ENCODE results near the gene NUP133. TPM values are rescaled to one million over a fixed set of nuclear protein-coding genes. Genes with fewer than 3 reads are reported as not detected.

NUP133 gene
- total and polyA plus RNA-seq, 4 donors, result 12.9 to 57.6 (median 25.3) TPM

DNA sequence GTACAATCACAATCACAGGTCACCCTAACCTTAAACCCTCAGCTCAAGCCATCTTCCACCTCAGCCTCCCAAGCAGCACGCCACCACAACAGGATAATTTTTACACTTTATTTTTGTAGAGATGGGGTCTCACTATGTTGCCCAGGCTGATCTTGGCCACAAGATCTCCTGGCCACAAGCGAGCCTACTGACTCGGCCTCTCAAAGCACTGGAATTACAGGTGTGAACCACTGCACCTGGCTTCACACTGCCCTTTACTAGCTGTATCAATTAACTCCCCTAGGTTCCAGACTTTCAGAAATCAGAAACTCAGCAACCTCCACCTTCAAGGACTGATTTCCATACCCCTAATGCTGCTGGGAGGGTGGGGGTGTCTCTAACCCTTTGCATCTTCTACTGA is 37.0 kb downstream of the NUP133 start:
- DNase-seq (no peak), ATAC-seq (ENCODE audit: insufficient read depth, low FRiP score) (no peak)
- H3K9me3 ChIP-seq (ENCODE audit: control insufficient read depth in 4 of 4, insufficient read depth in 3 of 4, low read length in 3 of 4), result no peaks in the 10 kb centered on the region
- TF ChIP-seq, protein P1, sequence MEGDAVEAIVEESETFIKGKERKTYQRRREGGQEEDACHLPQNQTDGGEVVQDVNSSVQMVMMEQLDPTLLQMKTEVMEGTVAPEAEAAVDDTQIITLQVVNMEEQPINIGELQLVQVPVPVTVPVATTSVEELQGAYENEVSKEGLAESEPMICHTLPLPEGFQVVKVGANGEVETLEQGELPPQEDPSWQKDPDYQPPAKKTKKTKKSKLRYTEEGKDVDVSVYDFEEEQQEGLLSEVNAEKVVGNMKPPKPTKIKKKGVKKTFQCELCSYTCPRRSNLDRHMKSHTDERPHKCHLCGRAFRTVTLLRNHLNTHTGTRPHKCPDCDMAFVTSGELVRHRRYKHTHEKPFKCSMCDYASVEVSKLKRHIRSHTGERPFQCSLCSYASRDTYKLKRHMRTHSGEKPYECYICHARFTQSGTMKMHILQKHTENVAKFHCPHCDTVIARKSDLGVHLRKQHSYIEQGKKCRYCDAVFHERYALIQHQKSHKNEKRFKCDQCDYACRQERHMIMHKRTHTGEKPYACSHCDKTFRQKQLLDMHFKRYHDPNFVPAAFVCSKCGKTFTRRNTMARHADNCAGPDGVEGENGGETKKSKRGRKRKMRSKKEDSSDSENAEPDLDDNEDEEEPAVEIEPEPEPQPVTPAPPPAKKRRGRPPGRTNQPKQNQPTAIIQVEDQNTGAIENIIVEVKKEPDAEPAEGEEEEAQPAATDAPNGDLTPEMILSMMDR (IDR thresholded peaks at IDR 0.05; ENCODE audit: control extremely low read depth, extremely low read depth), result no peak
- H3K27ac ChIP-seq (ENCODE audit: low read depth in 1 of 2, low read length in 1 of 2), result no peak overlapping the region
- peaks cover 20 to 41% (median 27%) of the 10 kb centered on the region in 4 donors for H3K36me3 ChIP-seq (ENCODE audit: control insufficient read depth in 4 of 4, insufficient read depth in 4 of 4, low read length in 4 of 4)
- no peaks in the 10 kb centered on the region for H3K4me1 ChIP-seq (ENCODE audit: control insufficient read depth in 5 of 5, insufficient read depth in 5 of 5, low read length in 5 of 5)
- no peak overlapping the region for H3K9ac ChIP-seq (ENCODE audit: insufficient read depth in 1 of 2, low read length in 2 of 2)
- H3K27me3 ChIP-seq (ENCODE audit: control insufficient read depth in 3 of 3, insufficient read depth in 3 of 3, low read length in 2 of 3), result no peaks in the 10 kb centered on the region
- WGBS, 2 donors, result 96 to 99% methylated on average over 3 of the region's 3 CpGs
- H3K4me3 ChIP-seq, result no peak overlapping the region

DNA sequence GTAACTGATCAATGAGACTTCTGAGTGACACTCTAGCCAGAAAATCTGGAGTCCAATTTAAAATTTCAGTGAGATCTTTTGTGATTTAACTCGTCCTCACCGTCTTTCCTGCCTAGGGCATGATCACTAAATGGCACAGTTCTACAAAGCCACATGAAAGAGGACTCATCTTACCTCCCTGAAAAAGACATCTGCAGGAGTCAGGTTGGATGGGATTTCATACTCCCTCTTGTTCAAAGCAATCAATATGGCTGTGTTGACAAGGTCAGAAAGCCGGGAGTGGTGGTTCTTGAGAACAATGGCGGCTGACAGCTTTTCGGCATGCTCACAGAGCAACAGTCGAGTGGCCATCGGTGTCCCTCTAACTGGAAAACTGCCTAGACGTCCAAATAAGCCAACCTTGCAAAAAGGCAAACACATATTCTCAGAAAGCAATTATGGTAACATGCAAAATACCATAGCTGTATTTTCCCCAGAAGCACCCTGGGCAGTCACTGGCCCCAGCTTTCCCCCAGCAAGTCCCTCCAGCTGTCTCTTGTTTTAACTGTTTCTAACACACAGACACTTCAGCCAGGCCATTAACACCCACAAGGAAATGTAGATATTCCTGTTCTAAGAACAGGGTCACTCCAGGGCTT is 37.6 kb downstream of the NUP133 start:
- DNase-seq (no peak), ATAC-seq (ENCODE audit: insufficient read depth, low FRiP score) (no peak)
- H3K4me1 ChIP-seq (ENCODE audit: control insufficient read depth in 5 of 5, insufficient read depth in 5 of 5, low read length in 5 of 5), result no peaks in the 10 kb centered on the region
- H3K27me3 ChIP-seq (ENCODE audit: control insufficient read depth in 3 of 3, insufficient read depth in 3 of 3, low read length in 2 of 3), result no peaks in the 10 kb centered on the region
- WGBS, 2 donors, result 90 to 94% methylated on average over 8 of the region's 8 CpGs
- TF ChIP-seq, protein P1 (IDR thresholded peaks at IDR 0.05; ENCODE audit: control extremely low read depth, extremely low read depth), result no peak
- H3K9ac ChIP-seq (ENCODE audit: insufficient read depth in 1 of 2, low read length in 2 of 2), result no peak overlapping the region
- H3K36me3 ChIP-seq (ENCODE audit: control insufficient read depth in 4 of 4, insufficient read depth in 4 of 4, low read length in 4 of 4), result peaks cover 20 to 41% (median 25%) of the 10 kb centered on the region in 4 donors
- H3K4me3 ChIP-seq, result no peak overlapping the region
- no peak overlapping the region for H3K27ac ChIP-seq (ENCODE audit: low read depth in 1 of 2, low read length in 1 of 2)
- H3K9me3 ChIP-seq (ENCODE audit: control insufficient read depth in 4 of 4, insufficient read depth in 3 of 4, low read length in 3 of 4), result no peaks in the 10 kb centered on the region

DNA sequence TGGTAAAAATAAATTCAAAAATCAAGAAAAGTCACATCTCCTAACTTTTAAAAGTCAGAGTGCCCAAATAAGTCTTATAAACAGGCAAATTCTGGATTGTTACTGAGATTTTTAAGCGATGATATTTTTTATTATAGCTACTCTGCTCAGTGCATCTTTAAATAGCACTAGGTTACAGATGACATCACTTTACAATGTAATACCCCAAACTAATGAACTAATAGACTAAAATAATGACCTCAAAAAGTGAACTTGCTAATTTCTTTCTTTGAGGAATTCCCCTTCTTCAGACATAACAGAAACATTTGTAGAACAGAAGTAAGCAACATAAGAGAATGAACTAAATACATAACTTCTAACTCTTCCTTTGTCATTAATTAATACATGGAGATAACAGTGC is 41.3 kb downstream of the NUP133 start:
- ATAC-seq (ENCODE audit: insufficient read depth, low FRiP score), result no peak
- TF ChIP-seq, protein P1 (IDR thresholded peaks at IDR 0.05; ENCODE audit: control extremely low read depth, extremely low read depth), result no peak
- Histone ChIP-seq H3K36me3 (ENCODE audit: control insufficient read depth in 4 of 4, insufficient read depth in 4 of 4, low read length in 4 of 4) (peaks cover 33 to 44% (median 37%) of the 10 kb centered on the region in 4 donors), H3K4me3 (no peak overlapping the region), H3K9me3 (ENCODE audit: control insufficient read depth in 4 of 4, insufficient read depth in 3 of 4, low read length in 3 of 4) (no peaks in the 10 kb centered on the region), H3K4me1 (ENCODE audit: control insufficient read depth in 5 of 5, insufficient read depth in 5 of 5, low read length in 5 of 5) (no peaks in the 10 kb centered on the region), H3K9ac (ENCODE audit: insufficient read depth in 1 of 2, low read length in 2 of 2) (no peak overlapping the region), H3K27ac (ENCODE audit: low read depth in 1 of 2, low read length in 1 of 2) (no peak overlapping the region), H3K27me3 (ENCODE audit: control insufficient read depth in 3 of 3, insufficient read depth in 3 of 3, low read length in 2 of 3) (no peaks in the 10 kb centered on the region)
- no peak for DNase-seq
- 96 to 100% methylated on average over 1 of the region's 1 CpG for WGBS, 2 donors

DNA sequence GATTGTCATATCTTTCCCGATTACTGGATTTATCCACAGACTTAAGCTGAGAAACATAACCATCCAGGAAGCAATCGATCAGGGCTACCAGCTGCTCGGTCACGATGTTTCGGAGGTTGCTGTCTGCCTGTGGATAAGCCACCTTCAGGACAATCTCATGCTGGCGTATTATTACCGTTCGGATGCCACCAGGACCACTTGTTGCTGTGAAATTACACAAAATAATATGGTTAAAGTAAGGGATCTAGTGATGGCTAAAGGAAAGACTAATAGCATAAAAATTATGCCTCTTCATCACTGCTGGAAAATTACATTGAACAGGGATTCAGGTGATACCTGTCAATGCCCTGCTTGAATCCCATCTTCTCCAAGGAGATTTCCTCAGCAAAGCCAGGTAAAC is 43.5 kb downstream of the NUP133 start:
- 96 to 98% methylated on average over 8 of the region's 8 CpGs for WGBS, 2 donors
- H3K27me3 ChIP-seq (ENCODE audit: control insufficient read depth in 3 of 3, insufficient read depth in 3 of 3, low read length in 2 of 3), result no peaks in the 10 kb centered on the region
- H3K4me3 ChIP-seq, result no peak overlapping the region
- TF ChIP-seq, protein P1 (IDR thresholded peaks at IDR 0.05; ENCODE audit: control extremely low read depth, extremely low read depth), result no peak
- H3K36me3 ChIP-seq (ENCODE audit: control insufficient read depth in 4 of 4, insufficient read depth in 4 of 4, low read length in 4 of 4), result peaks cover 34 to 46% (median 40%) of the 10 kb centered on the region in 4 donors
- no peak overlapping the region for H3K27ac ChIP-seq (ENCODE audit: low read depth in 1 of 2, low read length in 1 of 2)
- DNase-seq (no peak), ATAC-seq (ENCODE audit: insufficient read depth, low FRiP score) (no peak)
- H3K4me1 ChIP-seq (ENCODE audit: control insufficient read depth in 5 of 5, insufficient read depth in 5 of 5, low read length in 5 of 5), result no peaks in the 10 kb centered on the region
- no peaks in the 10 kb centered on the region for H3K9me3 ChIP-seq (ENCODE audit: control insufficient read depth in 4 of 4, insufficient read depth in 3 of 4, low read length in 3 of 4)
- no peak overlapping the region for H3K9ac ChIP-seq (ENCODE audit: insufficient read depth in 1 of 2, low read length in 2 of 2)
